GM21529 (cell line): Measurements from ENCODE around the gene SGMS1.
"Not testable (repeated sequence)": the region's sequence is repeated elsewhere in the genome, so short reads cannot be mapped to it uniquely, and the experiment has no call there.

Source experiments
- ATAC-seq: cut with Tn5 transposase; IDR thresholded peaks from one replicate; pipeline ENCODE4 v1.9.1; 2021; ENCODE audit not compliant: unreplicated experiment

Gene SGMS1

GRCh38 chr10:50540069-50540825 lies 83.5 kb downstream of the SGMS1 start:
- ATAC-seq, result peak; percentile 47

GRCh38 chr10:50538555-50539398 lies 85.0 kb downstream of the SGMS1 start:
- peak; percentile 46 for ATAC-seq

GRCh38 chr10:50536617-50537240 lies 87.0 kb downstream of the SGMS1 start:
- no peak for ATAC-seq

- ATAC-seq, result not testable (repeated sequence)
Observed at GRCh38 chr10:50534748-50535376, 88.9 kb downstream of the SGMS1 start.

- ATAC-seq, result no peak
Observed at GRCh38 chr10:50533296-50533695, 90.5 kb downstream of the SGMS1 start.

- ATAC-seq, result no peak
Observed at GRCh38 chr10:50531388-50532077, 92.2 kb downstream of the SGMS1 start.

GRCh38 chr10:50529660-50530059 lies 94.1 kb downstream of the SGMS1 start:
- no peak for ATAC-seq

- ATAC-seq, result no peak
Observed at GRCh38 chr10:50528206-50528605, 95.5 kb downstream of the SGMS1 start.

- no peak for ATAC-seq
Observed at GRCh38 chr10:50527442-50528043, 96.2 kb downstream of the SGMS1 start.

GRCh38 chr10:50526185-50526584 lies 97.6 kb downstream of the SGMS1 start:
- no peak for ATAC-seq

- no peak for ATAC-seq
Observed at GRCh38 chr10:50523357-50523756, 100.4 kb downstream of the SGMS1 start.

GRCh38 chr10:50522908-50523307 lies 100.8 kb downstream of the SGMS1 start:
- no peak for ATAC-seq

- ATAC-seq, result no peak
Observed at GRCh38 chr10:50520115-50520514, 103.6 kb downstream of the SGMS1 start.

GRCh38 chr10:50517626-50518025 lies 106.1 kb downstream of the SGMS1 start:
- ATAC-seq, result no peak

- ATAC-seq, result no peak
Observed at GRCh38 chr10:50516171-50516570, 107.6 kb downstream of the SGMS1 start.

GRCh38 chr10:50515420-50515819 lies 108.3 kb downstream of the SGMS1 start:
- no peak for ATAC-seq

GRCh38 chr10:50514995-50515394 lies 108.8 kb downstream of the SGMS1 start:
- no peak for ATAC-seq

- no peak for ATAC-seq
Observed at GRCh38 chr10:50513956-50514355, 109.8 kb downstream of the SGMS1 start.

GRCh38 chr10:50512743-50513416 lies 110.9 kb downstream of the SGMS1 start:
- peak; percentile 45 for ATAC-seq

GRCh38 chr10:50512214-50512595 lies 111.6 kb downstream of the SGMS1 start:
- ATAC-seq, result peak; percentile 31
